ENCODE measurements around the gene PEAK1.
A peak's percentile ranks its signal among the peaks of the same experiment; 100 is the strongest.
"Not testable (repeated sequence)": the region's sequence is repeated elsewhere in the genome, so short reads cannot be mapped to it uniquely, and the experiment has no call there.

Gene PEAK1

DNA sequence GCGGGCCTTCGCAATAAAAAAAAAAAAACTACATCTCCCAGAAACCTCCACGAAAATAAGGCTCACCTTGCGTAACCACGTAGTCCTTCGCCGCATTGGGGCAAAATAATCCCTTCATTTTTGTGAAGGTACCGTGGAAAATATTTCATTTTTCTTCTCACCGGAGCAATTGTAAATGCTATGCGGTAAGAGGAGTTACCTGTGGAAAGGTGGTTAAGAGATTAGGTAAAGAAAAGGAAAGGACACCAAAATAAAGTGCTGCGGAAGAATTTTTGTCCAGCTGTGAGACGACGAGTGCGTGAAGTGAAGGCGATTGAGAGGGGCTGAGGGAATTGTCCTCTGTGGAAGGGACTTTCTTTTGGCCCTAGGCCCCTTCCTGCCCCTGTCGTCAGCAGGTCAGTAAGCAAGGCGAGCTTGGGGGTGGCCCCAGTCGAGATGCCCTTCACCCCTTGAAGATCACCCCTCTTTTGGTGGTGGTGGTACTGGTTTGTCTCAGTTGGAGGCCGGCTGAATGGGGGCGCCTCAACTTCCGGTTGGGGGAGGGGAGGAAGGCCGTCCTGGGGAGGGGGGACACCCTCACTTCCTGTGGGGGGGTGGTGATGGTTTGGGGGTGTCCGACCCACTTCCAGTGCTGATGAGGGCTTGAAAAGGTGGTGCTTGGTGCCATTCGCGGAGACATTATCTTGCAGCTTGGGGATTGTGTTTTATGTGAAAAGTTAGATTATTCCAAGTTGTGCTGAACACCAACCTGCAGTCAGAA, 886 bp upstream of the PEAK1 start, which contains the start of gene HMG20A:
TSS of gene HMG20A (plus strand) at position 279 of the 760 bp plus-strand sequence. CDS start 37,520 bp downstream, outside the sequence.
- peak in 1 of 2 experiments; percentile 85 for DNase-seq

GRCh38 chr15:77418966-77419835, 703 bp downstream of the PEAK1 start:
- DNase-seq, result no peak

- DNase-seq, result no peak
These were observed 1.4 kb downstream of the PEAK1 start for GRCh38 chr15:77418391-77418965.

DNA sequence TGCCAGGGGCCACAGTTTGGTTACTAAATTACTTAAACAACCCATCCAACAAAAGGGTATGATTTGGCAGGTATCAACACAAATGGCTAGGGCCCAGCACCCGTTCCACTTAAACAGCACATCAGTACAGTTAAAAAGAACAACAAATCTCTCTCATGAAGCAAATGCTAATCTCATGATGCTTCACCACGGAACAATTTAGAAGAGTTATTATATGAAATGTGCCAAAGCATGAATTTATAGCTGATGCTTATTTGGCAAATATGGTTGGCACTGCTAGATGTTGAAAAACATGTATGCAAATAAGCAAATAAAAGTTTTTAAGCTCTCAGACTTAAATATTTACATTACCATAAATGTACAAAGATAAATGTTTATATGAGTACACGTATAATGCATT, 2.3 kb downstream of the PEAK1 start:
- no peak for DNase-seq

DNA sequence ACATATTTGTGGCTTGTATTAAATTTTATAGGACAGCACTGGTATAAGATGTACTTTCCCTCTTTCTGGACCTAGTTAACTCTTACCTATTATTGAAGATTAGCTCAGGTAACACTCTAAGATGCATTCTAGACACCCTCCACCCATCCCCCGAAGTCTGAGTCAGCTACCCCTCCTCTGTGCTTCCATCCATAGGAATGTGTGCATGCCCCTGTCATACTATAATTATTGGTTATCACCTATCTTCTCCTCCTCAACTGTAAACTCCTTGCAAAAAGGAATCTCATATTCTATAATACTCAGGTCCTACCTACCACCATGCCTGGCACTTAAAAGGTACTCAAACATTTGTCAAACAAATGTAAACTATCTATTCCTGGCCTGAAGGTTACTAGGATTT, 3.0 kb downstream of the PEAK1 start:
- no peak for DNase-seq

DNA sequence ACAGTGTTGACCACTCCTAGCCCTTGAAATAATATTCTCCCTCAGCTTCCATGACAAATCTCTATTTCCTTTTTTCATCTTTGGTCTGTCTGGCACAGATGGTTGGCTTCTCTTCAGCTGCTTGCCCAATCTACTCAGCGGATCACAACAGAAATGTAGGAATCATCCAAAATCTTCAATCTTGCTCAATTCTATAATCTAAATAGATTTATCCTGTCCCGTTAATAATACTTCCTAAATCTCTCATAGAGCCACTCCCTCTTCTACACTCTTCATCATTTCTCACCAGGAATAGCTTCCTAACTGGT, 3.8 kb downstream of the PEAK1 start:
- no peak for DNase-seq

GRCh38 chr15:77415450-77416147, 4.3 kb downstream of the PEAK1 start:
- DNase-seq, result no peak

GRCh38 chr15:77414789-77415442, 5.0 kb downstream of the PEAK1 start:
- no peak for DNase-seq

DNA sequence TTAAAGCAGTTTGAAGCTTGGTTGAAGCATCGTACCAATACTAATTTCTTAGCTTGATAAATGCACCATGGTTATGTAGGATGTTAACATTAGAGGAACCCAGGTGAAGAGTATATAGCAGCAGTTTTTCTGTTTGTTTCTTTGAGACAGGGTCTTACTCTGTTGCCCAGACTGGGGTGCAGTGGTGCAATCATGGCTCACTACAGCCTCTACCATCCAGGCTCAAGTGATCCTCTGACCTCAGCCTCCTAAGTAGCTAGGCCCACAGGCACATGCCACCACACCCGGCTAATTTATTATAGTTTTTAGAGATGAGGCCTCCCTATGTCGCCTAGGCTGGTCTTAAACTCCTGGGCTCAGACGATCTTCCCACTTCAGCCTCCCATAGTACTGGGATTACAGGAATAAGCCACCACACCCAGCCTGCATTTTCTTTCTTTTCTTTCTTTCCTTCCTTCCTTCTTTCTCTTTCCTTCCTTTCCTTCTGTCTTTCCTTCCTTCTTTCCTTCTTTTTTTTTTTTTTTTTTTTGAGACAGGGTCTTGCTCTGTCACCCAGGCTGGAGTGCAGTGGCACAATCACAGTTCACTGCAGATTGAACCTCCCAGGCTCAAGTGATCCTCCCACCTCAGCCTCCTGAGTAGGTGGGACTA, 6.1 kb downstream of the PEAK1 start:
- no peak for DNase-seq

GRCh38 chr15:77412972-77413698, 6.8 kb downstream of the PEAK1 start:
- DNase-seq, result no peak

DNA sequence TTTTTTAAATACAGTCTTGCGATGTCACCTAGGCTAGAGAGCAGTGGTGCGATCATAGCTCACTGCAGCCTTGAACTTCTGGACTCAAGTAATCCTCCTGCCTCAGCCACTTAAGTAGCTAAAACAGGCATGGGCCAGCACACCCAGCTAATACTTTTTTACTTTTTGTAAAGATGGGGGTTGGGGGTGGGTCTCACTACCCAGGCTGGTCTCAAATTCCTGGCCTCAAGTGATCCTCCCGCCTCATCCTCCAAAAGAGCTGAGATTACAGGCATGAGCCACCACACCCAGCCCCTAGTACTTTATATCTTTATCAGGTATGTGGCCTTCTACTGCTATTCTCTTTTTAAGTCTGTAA, 8.3 kb downstream of the PEAK1 start:
- no peak for DNase-seq

- DNase-seq, result no peak
These were observed 8.9 kb downstream of the PEAK1 start for GRCh38 chr15:77410701-77411618.

DNA sequence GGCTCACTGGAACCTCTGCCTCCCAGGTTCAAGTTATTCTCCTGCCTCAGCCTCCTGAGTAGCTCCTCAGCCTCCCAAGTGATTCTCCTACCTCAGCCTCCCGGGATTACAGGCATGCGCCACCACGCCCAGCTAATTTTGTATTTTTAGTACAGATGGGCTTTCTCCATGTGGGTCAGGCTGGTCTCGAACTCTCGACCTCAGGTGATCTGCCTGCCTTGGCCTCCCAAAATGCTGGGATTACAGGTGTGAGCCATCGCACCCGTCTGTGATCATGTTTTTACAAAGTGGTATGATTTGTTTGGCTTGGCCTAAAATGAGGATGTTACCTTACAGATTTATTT, 9.8 kb downstream of the PEAK1 start:
- DNase-seq, result not testable (repeated sequence)

GRCh38 chr15:77409259-77410156, 10.4 kb downstream of the PEAK1 start:
- DNase-seq, result no peak

DNA sequence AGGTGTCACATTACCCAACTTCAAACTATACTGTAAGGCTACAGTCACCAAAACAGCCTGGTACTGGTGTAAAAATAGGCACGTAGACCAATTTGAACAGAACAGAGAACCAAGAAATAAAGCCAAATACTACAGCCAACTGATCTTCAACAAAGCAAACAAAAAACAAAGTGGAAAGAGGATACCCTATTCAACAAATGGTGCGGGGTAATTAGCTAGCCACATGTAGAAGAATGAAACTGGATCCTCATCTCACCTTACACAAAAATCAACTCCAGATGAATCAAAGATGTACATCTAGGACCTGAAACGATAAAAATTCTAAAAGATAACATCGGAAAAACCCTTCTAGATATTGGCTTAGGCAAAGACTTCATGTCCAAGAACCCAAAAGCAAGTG, 13.1 kb downstream of the PEAK1 start:
- no peak for DNase-seq

GRCh38 chr15:77406173-77406759, 13.6 kb downstream of the PEAK1 start:
- DNase-seq, result not testable (repeated sequence)

- no peak for DNase-seq
These were observed 17.0 kb downstream of the PEAK1 start for GRCh38 chr15:77402740-77403379.

DNA sequence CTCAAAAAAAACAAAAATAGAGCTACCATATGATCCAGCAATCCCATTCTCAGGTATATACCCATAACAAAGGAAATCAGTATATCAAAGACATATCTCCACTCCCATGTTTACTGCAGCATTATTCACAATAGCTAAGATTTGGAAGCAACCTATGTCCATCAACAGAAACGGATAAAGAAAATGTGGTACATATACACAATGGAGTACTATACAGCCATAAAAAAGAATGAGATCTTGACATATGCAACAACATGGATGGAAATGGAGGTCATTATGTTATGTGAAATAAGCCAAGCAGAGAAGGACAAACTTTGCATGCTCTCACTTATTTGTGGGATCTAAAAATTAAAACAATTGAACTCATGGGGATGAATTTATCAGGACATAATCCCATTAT, 19.6 kb downstream of the PEAK1 start:
- no peak for DNase-seq
